Spleen (tissue), 7 donors: ENCODE results near the gene SMAD6.

Source experiments
- CTCF ChIP-seq, 11 experiments: fragments of 200-600 bp in 7 of 11; fragments of 450-650 bp in 4 of 11; sonication (generic) in 4 of 11; IDR thresholded peaks in 8 of 11; conservative IDR thresholded peaks in 3 of 11; 1 replicate in 7 of 11; 2 replicates in 4 of 11; pipeline versions ENCODE4 v1.4.0 to v1.8.0; 2016 to 2021; ENCODE audit warnings: antibody characterized with exemption in 11 of 11, inconsistent platforms in 4 of 11, mild to moderate bottlenecking in 1 of 11
- POLR2AphosphoS5 ChIP-seq, 3 donors: sonication (generic); formaldehyde crosslinking; IDR thresholded peaks; one replicate each; pipeline ENCODE4 v1.5.1; 2017; ENCODE audit warnings: antibody characterized with exemption in 3 of 3
- donor health status: DM: no; HTN: no; CAD: no; lungs with moderate emphysema.
- donor health status: DM: no; HTN: no; CAD: no.
- donor health status: DM: no; HTN: no; CAD: no.

- TF ChIP-seq CTCF (IDR thresholded peaks at IDR 0.05 in 8 of 11, conservative IDR thresholded peaks at IDR 0.05 in 3 of 11) (no peak), POLR2AphosphoS5 (IDR thresholded peaks at IDR 0.05) (no peak)
These were observed 18.4 kb downstream of the SMAD6 start for GRCh38 chr15:66720206-66721010.
